H9 (cell line): ENCODE data around the gene C5orf58. TPM values are rescaled to one million over a fixed set of nuclear protein-coding genes. Genes with fewer than 3 reads are reported as not detected.

ENCODE experiments used
- DNase-seq: peaks from one replicate; pipeline ENCODE4 v3.0.0-alpha.2; 2017
- H2AFZ ChIP-seq: one replicate; pipeline ENCODE4 v1.6.1; 2013; ENCODE audit warnings: mild to moderate bottlenecking, low read length, control low read depth, moderate library complexity
- H2AK5ac ChIP-seq: 2 replicates; pipeline ENCODE4 v1.6.1; 2013; ENCODE audit warnings: low read length, control low read depth, mixed read lengths; ENCODE audit not compliant: insufficient read length
- H2BK120ac ChIP-seq: one replicate; pipeline ENCODE4 v1.6.1; 2013; ENCODE audit warnings: low read depth, mild to moderate bottlenecking, low read length, control low read depth, inconsistent platforms; ENCODE audit not compliant: poor library complexity, severe bottlenecking
- H2BK12ac ChIP-seq: 2 replicates; pipeline ENCODE4 v1.6.1; 2013; ENCODE audit warnings: low read length, control low read depth, mixed read lengths, low read depth; ENCODE audit not compliant: insufficient read length
- H2BK15ac ChIP-seq: 2 replicates; pipeline ENCODE4 v1.6.1; 2013; ENCODE audit warnings: low read depth, low read length, control low read depth
- H2BK20ac ChIP-seq: one replicate; pipeline ENCODE4 v1.6.1; 2013; ENCODE audit warnings: low read depth, mild to moderate bottlenecking, low read length, control low read depth, inconsistent platforms; ENCODE audit not compliant: poor library complexity, severe bottlenecking
- H2BK5ac ChIP-seq: 2 replicates; pipeline ENCODE4 v1.6.1; 2013; ENCODE audit warnings: low read length, control low read depth, mixed read lengths; ENCODE audit not compliant: insufficient read length
- H3K14ac ChIP-seq: 2 replicates; pipeline ENCODE4 v1.6.1; 2013; ENCODE audit warnings: low read length, control low read depth; ENCODE audit not compliant: insufficient read depth
- H3K18ac ChIP-seq: 2 replicates; pipeline ENCODE4 v1.6.1; 2013; ENCODE audit warnings: low read depth, mild to moderate bottlenecking, mixed read lengths, low read length, control low read depth; ENCODE audit not compliant: insufficient read length
- H3K23ac ChIP-seq: 2 replicates; pipeline ENCODE4 v1.6.1; 2013; ENCODE audit warnings: low read length, control low read depth, mixed read lengths, low read depth; ENCODE audit not compliant: insufficient read length
- H3K23me2 ChIP-seq: 2 replicates; pipeline ENCODE4 v1.6.1; 2013; ENCODE audit warnings: low read depth, mild to moderate bottlenecking, mixed read lengths, low read length, control low read depth; ENCODE audit not compliant: insufficient read length, poor library complexity, severe bottlenecking
- H3K27ac ChIP-seq: 2 replicates; pipeline ENCODE4 v1.5.1; 2013; ENCODE audit warnings: low read length, control low read depth, mixed read lengths, low read depth; ENCODE audit not compliant: insufficient read length
- H3K27me3 ChIP-seq: 2 replicates; pipeline ENCODE4 v1.6.1; 2013; ENCODE audit warnings: low read length, control low read depth, inconsistent platforms; ENCODE audit not compliant: insufficient read depth
- H3K4ac ChIP-seq: 2 replicates; pipeline ENCODE4 v1.6.1; 2013; ENCODE audit warnings: low read depth, mild to moderate bottlenecking, control low read depth, inconsistent platforms, low read length, moderate library complexity
- H3K4me1 ChIP-seq: 2 replicates; pipeline ENCODE4 v1.6.1; 2013; ENCODE audit warnings: low read length, control low read depth, inconsistent platforms; ENCODE audit not compliant: insufficient read depth
- H3K4me2 ChIP-seq: 2 replicates; pipeline ENCODE4 v1.6.1; 2013; ENCODE audit warnings: low read length, control low read depth, mixed read lengths; ENCODE audit not compliant: insufficient read length, insufficient read depth
- H3K56ac ChIP-seq: 2 replicates; pipeline ENCODE4 v1.6.1; 2013; ENCODE audit warnings: low read depth, mild to moderate bottlenecking, mixed read lengths, low read length, control low read depth; ENCODE audit not compliant: insufficient read length
- H3K79me1 ChIP-seq: 2 replicates; pipeline ENCODE4 v1.6.1; 2013; ENCODE audit warnings: low read depth, mild to moderate bottlenecking, moderate library complexity, low read length, control low read depth, inconsistent platforms; ENCODE audit not compliant: insufficient read depth, poor library complexity, severe bottlenecking
- H3K79me2 ChIP-seq: 2 replicates; pipeline ENCODE4 v1.6.1; 2013; ENCODE audit warnings: low read length, control low read depth, inconsistent platforms; ENCODE audit not compliant: insufficient read depth
- H3K9ac ChIP-seq: 2 replicates; pipeline ENCODE4 v1.6.1; 2013; ENCODE audit warnings: low read length, control low read depth, mixed read lengths; ENCODE audit not compliant: insufficient read length; ENCODE audit errors: extremely low read depth
- H3K9me3 ChIP-seq: one replicate; pipeline ENCODE4 v1.6.1; 2013; ENCODE audit warnings: low read depth, low read length, inconsistent platforms; ENCODE audit not compliant: control insufficient read depth
- H3T11ph ChIP-seq: one replicate; pipeline ENCODE4 v1.6.1; 2013; ENCODE audit warnings: mild to moderate bottlenecking, low read length, control low read depth, inconsistent platforms
- H4K20me1 ChIP-seq: one replicate; pipeline ENCODE4 v1.6.1; 2013; ENCODE audit not compliant: control insufficient read depth, insufficient read length, insufficient read depth
- H4K5ac ChIP-seq: 2 replicates; pipeline ENCODE4 v1.6.1; 2013; ENCODE audit warnings: low read depth, mild to moderate bottlenecking, mixed read lengths, low read length, control low read depth; ENCODE audit not compliant: insufficient read length
- H4K8ac ChIP-seq: replicated peaks from 2 replicates; pipeline ENCODE4 v1.6.1; 2013; ENCODE audit warnings: low read length, control low read depth, mixed read lengths, low read depth; ENCODE audit not compliant: insufficient read length
- H4K91ac ChIP-seq: 2 replicates; pipeline ENCODE4 v1.6.1; 2013; ENCODE audit warnings: low read depth, mild to moderate bottlenecking, moderate library complexity, mixed read lengths, low read length, control low read depth; ENCODE audit not compliant: insufficient read length
- H3K27ac Mint-ChIP-seq, 3 experiments: 2 replicates in 2 of 3; 3 replicates in 1 of 3; pipeline ENCODE4 v1.8.0; 2020 to 2021; ENCODE audit warnings: mixed read lengths in 3 of 3, mild to moderate bottlenecking in 1 of 3, moderate library complexity in 1 of 3
- H3K27me3 Mint-ChIP-seq: 2 replicates; pipeline ENCODE4 v1.8.0; 2021; ENCODE audit warnings: low read depth, mild to moderate bottlenecking, moderate library complexity, mixed read lengths
- H3K36me3 Mint-ChIP-seq, 3 experiments: 2 replicates in 2 of 3; 3 replicates in 1 of 3; pipeline ENCODE4 v1.8.0; 2020 to 2021; ENCODE audit warnings: low read depth in 3 of 3, mixed read lengths in 3 of 3; ENCODE audit not compliant: insufficient read depth in 1 of 3
- H3K4me1 Mint-ChIP-seq, 2 experiments: 2 replicates each; pipeline ENCODE4 v1.8.0; 2020; ENCODE audit warnings: mixed read lengths in 2 of 2
- H3K4me3 Mint-ChIP-seq, 2 experiments: 2 replicates in 1 of 2; 3 replicates in 1 of 2; pipeline ENCODE4 v1.8.0; 2020 to 2021; ENCODE audit warnings: mild to moderate bottlenecking in 2 of 2, mixed read lengths in 2 of 2, moderate library complexity in 1 of 2
- H3K9me3 Mint-ChIP-seq, 2 experiments: 2 replicates in 1 of 2; 3 replicates in 1 of 2; pipeline ENCODE4 v1.8.0; 2020; ENCODE audit warnings: mild to moderate bottlenecking in 2 of 2, mixed read lengths in 2 of 2, moderate library complexity in 1 of 2
- WGBS: extraction: QIAGEN DNeasy Blood & Tissue Kit; methylation state at CpG from one replicate; pipeline ENCODE4 v1.1.7; 2013; ENCODE audit warnings: missing lambda C conversion rate, low lambda C conversion rate, mixed read lengths; ENCODE audit not compliant: insufficient read length; ENCODE audit errors: extremely low coverage; 5-methylcytosine and 5-hydroxymethylcytosine counted together
- total RNA-seq: library from RNA; stranded (reverse); gene quantifications from 2 replicates; pipeline ENCODE4 v1.2.1, GENCODE V29; 2021
- TF ChIP-seq, protein P1 (sequence below): fragments of 200-600 bp; sonication (generic); conservative IDR thresholded peaks from 3 replicates; pipeline ENCODE4 v1.8.0; 2021; ENCODE audit warnings: antibody characterized with exemption, mild to moderate bottlenecking

C5orf58 gene
- total RNA-seq, 1 experiment from 2014 or later: 0.90 TPM

- Histone ChIP-seq H3K9ac (no peak overlapping the region), H4K20me1 (no peaks in the 10 kb centered on the region), H3K4me1 (no peaks in the 10 kb centered on the region; the same call in 1 of the 2 replicates), H2BK120ac (no peak overlapping the region), H3K4me2 (no peak overlapping the region), H3K27me3 (0 out of 2 replicates have a peak, but pooled peaks cover 2% of the 10 kb centered on the region), H2AFZ (no peak overlapping the region), H3K56ac (no peak overlapping the region), H3K23ac (no peak overlapping the region), H2BK5ac (no peak overlapping the region), H3K27ac (no peak overlapping the region), H4K8ac (no peak overlapping the region), H3K79me1 (no peaks in the 10 kb centered on the region), H3K18ac (no peak overlapping the region), H4K5ac (no peak overlapping the region), H3K4ac (no peak overlapping the region), H3T11ph (no peak overlapping the region), H3K79me2 (no peaks in the 10 kb centered on the region), H4K91ac (no peak overlapping the region), H2BK20ac (no peak overlapping the region), H3K14ac (no peak overlapping the region), H2BK15ac (no peak overlapping the region), H2BK12ac (no peak overlapping the region), H2AK5ac (no peak overlapping the region), H3K23me2 (no peaks in the 10 kb centered on the region), H3K9me3 (no peaks in the 10 kb centered on the region)
- H3K36me3 Mint-ChIP-seq: no peaks in the 10 kb centered on the region
- TF ChIP-seq, protein P1, sequence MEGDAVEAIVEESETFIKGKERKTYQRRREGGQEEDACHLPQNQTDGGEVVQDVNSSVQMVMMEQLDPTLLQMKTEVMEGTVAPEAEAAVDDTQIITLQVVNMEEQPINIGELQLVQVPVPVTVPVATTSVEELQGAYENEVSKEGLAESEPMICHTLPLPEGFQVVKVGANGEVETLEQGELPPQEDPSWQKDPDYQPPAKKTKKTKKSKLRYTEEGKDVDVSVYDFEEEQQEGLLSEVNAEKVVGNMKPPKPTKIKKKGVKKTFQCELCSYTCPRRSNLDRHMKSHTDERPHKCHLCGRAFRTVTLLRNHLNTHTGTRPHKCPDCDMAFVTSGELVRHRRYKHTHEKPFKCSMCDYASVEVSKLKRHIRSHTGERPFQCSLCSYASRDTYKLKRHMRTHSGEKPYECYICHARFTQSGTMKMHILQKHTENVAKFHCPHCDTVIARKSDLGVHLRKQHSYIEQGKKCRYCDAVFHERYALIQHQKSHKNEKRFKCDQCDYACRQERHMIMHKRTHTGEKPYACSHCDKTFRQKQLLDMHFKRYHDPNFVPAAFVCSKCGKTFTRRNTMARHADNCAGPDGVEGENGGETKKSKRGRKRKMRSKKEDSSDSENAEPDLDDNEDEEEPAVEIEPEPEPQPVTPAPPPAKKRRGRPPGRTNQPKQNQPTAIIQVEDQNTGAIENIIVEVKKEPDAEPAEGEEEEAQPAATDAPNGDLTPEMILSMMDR: no peak
- H3K4me1 Mint-ChIP-seq: peaks cover 29 to 33% of the 10 kb centered on the region in 2 experiments
- H3K9me3 Mint-ChIP-seq: no peaks in the 10 kb centered on the region; a peak in 1 of 5 replicates
- no peak for DNase-seq
- H3K27me3 Mint-ChIP-seq: peaks cover 3% of the 10 kb centered on the region; the same call in 1 of the 2 replicates
- no CpG with 5 or more reads among the region's 2 CpGs for WGBS
- no peak overlapping the region for H3K27ac Mint-ChIP-seq
- no peak overlapping the region for H3K4me3 Mint-ChIP-seq
Observed at GRCh38 chr5:170220191-170220590, 12.6 kb upstream of the C5orf58 start.
